ENCODE data around the gene INPP5A.

Gene INPP5A

DNA sequence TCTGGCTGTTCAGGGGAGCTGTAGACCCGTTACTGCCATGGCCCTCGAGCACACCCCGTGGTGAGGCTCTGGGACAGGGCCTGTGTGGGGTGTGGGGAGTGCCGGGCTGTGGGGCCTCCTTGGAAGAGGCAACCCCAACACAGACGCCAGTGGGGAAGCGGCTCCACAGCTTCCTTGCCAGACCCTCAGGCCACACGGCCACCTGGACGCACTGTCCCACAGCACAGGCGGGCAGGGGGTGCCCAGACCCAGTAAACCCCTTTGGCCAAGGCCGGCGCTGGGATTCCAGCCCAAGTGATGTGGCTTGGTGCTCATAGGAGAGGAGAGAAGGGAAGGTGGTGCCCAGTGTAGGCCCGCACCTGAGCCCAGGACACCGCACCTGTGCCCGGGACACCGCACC is 261.3 kb downstream of the INPP5A start:
- TF ChIP-seq, protein P1, sequence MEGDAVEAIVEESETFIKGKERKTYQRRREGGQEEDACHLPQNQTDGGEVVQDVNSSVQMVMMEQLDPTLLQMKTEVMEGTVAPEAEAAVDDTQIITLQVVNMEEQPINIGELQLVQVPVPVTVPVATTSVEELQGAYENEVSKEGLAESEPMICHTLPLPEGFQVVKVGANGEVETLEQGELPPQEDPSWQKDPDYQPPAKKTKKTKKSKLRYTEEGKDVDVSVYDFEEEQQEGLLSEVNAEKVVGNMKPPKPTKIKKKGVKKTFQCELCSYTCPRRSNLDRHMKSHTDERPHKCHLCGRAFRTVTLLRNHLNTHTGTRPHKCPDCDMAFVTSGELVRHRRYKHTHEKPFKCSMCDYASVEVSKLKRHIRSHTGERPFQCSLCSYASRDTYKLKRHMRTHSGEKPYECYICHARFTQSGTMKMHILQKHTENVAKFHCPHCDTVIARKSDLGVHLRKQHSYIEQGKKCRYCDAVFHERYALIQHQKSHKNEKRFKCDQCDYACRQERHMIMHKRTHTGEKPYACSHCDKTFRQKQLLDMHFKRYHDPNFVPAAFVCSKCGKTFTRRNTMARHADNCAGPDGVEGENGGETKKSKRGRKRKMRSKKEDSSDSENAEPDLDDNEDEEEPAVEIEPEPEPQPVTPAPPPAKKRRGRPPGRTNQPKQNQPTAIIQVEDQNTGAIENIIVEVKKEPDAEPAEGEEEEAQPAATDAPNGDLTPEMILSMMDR (IDR thresholded peaks at IDR 0.05; ENCODE audit: unreplicated experiment in 3 of 3) = no peak

DNA sequence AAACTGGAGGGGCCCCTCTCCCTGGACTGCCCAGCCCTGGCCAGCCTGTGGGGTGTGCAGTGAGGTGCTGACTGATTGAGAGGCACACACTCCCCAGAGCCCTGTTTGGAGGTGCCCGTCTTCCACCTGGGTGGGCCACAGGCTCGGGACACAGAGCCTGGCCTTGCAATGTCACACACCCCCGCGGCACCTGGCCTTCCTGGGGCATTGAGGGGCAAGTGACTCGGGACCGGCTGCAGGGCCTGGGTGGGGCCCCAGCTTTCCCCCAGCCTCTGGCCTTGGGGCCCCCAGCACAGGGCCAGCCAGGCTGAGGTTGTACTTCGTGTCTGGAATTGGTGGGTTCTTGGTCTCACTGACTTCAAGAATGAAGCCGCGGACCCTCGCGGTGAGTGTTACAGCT is 262.3 kb downstream of the INPP5A start:
- H3K27me3 Mint-ChIP-seq (ENCODE audit: low read depth) = peaks cover 54% of the 10 kb centered on the region

More for the DNA sequence above, 261.3 kb downstream of the INPP5A start:
- no peaks in the 10 kb centered on the region for H3K9me3 Mint-ChIP-seq
- no peaks in the 10 kb centered on the region for H3K4me1 Mint-ChIP-seq
- no peaks in the 10 kb centered on the region for H3K36me3 Mint-ChIP-seq (ENCODE audit: low read depth)
- peaks cover 56% of the 10 kb centered on the region for H3K27me3 Mint-ChIP-seq (ENCODE audit: low read depth)
- H3K27ac Mint-ChIP-seq = no peak overlapping the region
- no peak overlapping the region for H3K4me3 Mint-ChIP-seq

DNA sequence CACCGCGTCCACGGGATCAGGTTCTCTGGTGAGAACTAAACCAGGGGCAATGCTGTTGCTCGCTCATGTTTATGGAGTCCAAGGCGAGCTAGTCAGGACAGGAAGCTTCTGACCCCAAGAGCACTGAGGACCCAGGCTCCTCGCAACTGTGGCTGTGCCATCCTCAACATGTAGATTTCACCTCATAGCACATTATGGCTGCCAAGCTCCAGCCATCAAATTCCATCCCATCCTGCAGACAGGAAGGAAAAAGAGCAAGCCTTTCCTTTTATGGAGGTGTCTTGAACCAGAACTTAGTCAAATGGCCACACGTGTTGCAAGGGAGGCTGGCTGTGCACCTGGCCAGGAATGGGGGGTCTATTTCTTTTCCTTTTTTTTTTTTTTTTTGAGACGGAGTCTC is 264.5 kb downstream of the INPP5A start:
- peaks cover 7% of the 10 kb centered on the region for H3K4me1 Mint-ChIP-seq
- TF ChIP-seq, protein P1 (IDR thresholded peaks at IDR 0.05; ENCODE audit: unreplicated experiment in 3 of 3) = no peak
- no peak overlapping the region for H3K4me3 Mint-ChIP-seq
- H3K9me3 Mint-ChIP-seq = no peaks in the 10 kb centered on the region
- no peak overlapping the region for H3K27ac Mint-ChIP-seq
- H3K36me3 Mint-ChIP-seq (ENCODE audit: low read depth) = no peaks in the 10 kb centered on the region
- peaks cover 42% of the 10 kb centered on the region for H3K27me3 Mint-ChIP-seq (ENCODE audit: low read depth)

More for the DNA sequence above, 262.3 kb downstream of the INPP5A start:
- H3K9me3 Mint-ChIP-seq = no peaks in the 10 kb centered on the region
- H3K4me1 Mint-ChIP-seq = no peaks in the 10 kb centered on the region
- no peaks in the 10 kb centered on the region for H3K36me3 Mint-ChIP-seq (ENCODE audit: low read depth)
- H3K4me3 Mint-ChIP-seq = no peak overlapping the region
- TF ChIP-seq, protein P1 (IDR thresholded peaks at IDR 0.05; ENCODE audit: unreplicated experiment in 3 of 3) = no peak
- no peak overlapping the region for H3K27ac Mint-ChIP-seq

DNA sequence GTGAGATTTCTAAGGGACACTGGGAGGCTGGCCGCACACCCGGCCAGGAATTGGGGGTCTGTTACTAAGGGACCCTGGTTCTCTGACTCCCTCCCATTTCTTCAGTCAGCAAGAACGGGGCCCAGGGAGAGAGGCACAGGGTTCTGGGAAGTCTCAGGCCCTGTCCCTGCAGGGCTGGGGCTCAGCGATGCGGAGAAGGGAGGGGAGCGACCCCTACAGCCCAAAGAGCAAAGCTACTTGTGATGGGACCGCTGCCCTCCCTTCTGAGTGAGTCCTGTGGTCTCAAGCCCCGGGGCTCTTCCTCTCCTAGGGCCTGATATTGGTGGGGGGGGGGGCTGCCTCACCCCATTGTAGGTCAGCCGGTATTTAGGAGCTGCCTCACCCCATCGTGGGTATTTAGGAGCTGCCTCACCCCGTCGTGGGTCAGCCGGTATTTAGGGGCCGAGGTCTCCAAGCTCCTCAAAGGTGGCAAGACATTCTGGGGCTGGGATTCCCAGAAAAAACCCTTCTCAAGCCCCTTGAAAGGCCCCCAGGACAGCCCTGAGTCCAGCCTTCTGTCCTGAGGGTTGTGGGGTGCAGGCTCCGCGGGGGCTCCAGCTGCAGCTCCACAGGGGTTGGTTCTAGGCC is 265.2 kb downstream of the INPP5A start:
- Mint-ChIP-seq H3K36me3 (ENCODE audit: low read depth) (no peaks in the 10 kb centered on the region), H3K4me3 (no peak overlapping the region), H3K27me3 (ENCODE audit: low read depth) (peaks cover 36% of the 10 kb centered on the region), H3K4me1 (peaks cover 7% of the 10 kb centered on the region), H3K27ac (no peak overlapping the region), H3K9me3 (no peaks in the 10 kb centered on the region)
- TF ChIP-seq, protein P1 (IDR thresholded peaks at IDR 0.05; ENCODE audit: unreplicated experiment in 3 of 3) = no peak

DNA sequence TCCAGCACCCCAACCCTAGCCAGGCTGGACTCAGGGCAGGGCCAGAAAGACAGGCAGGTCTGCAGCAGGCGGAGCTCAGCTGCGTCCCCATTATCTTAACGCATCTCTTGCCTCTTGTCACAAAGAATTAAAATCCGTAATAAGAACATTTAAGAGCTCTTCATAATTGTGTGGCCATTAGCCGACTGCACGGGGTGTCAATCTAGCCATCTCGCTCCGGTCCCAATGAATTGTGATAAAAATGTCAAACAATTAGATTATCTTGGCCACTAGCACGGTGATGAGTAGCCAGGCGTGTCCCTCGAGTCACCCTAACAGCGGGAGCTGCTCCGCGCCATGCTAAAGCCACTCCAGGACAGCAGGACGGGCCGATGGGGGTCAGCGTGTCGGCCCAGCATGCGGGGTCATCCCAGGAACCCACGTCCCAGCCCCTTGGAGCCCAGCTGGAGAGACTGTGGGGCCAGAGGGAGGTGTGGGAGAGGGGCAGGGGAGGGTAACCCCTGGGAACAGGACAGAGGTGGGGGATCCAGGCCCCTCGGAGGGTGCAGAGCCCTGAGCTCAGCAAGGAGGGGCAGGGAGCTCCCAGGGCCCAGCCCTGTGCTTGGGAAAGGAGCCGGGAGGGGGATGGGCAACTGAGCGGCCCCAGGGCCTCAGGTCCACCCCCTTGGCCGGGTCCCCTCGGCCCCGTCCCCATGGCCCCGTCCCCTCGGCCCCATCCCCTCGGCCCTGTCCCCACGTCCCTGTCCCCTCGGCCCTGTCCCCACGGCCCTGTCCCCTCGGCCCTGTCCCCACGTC is 266.0 kb downstream of the INPP5A start:
- TF ChIP-seq, protein P1 (IDR thresholded peaks at IDR 0.05; ENCODE audit: unreplicated experiment in 3 of 3) = no peak
- Mint-ChIP-seq H3K4me1 (peaks cover 7% of the 10 kb centered on the region), H3K9me3 (no peaks in the 10 kb centered on the region), H3K4me3 (no peak overlapping the region), H3K27me3 (ENCODE audit: low read depth) (peaks cover 29% of the 10 kb centered on the region), H3K27ac (no peak overlapping the region), H3K36me3 (ENCODE audit: low read depth) (no peaks in the 10 kb centered on the region)

Measured in nephron (organoid).